ENCODE data around the gene OR10A6.

The OR10A6 gene

GRCh38 chr11:7931168-7931567 lies at the start of gene OR10A6:
Gene OR10A6 (minus strand): TSS chr11:7931268. CDS start chr11:7928662, 2,606 bp downstream.
- FAIRE-seq = no peak

- no peak for FAIRE-seq
Measured at GRCh38 chr11:7977232-7977917, 46.3 kb upstream of the OR10A6 start.

DNA sequence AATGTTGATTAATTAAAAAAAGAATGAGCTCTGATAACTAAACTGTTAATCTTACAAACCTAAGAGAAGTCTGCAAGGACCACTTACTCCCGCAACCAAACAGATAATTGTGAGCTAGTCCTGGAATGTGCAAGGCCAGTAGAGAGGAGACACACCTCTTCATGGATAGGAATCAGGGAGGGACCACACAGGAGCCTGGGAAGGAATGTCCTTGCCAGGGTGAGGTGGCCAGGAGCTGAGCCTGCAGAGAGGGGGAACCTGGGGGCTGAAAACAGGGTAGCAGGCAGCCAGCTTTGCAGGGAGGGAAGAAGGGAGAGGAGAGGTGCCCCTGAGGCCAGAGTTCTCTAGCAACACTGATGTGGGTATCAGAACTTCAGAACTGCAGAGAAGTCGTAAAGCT lies 43.6 kb upstream of the OR10A6 start:
- no peak for FAIRE-seq

DNA sequence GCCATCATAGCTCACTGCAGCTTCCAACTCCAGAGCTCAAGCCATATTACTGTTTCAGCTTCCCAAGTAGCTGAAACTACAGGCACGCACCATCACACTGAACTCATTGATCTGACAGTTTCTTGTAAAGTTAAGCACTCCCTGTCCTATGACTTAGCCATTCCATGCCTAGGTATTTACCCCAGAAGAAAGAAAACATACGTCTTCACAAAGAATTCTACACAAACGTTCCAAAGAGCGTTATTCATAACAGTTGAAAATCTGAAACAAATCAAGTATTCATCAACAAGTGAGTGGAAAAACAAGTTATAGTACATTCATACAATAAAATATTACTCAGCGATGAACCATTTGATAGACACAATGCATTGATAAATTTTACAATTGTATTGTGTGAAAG lies 41.9 kb upstream of the OR10A6 start:
- no peak for FAIRE-seq

GRCh38 chr11:7971846-7972245 lies 40.8 kb upstream of the OR10A6 start:
- no peak for FAIRE-seq

DNA sequence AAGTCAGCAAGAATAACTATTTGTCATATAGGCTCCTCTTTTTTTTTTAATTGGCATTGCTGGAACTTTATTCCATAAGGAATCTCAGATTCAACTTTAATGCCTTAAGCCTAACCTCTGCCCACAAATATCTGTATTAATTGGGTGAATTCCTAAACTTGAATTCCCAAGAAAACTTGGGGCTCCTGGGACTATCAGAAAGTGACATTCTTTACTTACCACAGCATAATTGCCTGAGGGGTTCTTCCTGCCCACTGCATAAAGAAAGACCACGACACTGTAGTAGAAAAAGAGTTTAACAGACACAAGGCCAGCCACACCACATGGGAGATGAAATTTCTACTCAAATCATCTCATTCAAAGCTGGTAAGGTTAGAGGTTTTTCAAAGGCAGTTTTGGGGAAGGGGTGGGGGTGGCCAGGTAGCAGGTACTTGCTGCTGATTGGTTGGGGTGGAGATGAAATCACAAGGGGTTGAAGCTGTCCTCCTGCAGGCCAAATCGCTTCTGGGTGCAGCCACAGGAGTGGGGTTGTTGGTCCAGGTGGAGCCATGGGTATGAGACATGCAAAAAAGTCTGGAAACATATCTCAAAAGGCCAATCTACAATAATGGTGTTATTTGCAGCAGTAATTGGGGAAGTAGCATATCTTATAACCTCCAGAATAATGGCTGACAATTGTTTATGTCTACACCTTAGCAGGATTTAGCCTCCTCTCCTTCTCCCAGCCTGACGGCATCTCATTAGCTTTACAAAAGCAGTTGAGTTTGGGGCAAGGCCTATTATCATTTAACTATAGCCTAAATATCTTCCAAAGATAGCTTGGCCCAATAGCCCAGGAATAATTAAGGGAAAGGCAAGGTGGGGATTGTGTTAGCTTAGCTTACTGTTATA lies 38.9 kb upstream of the OR10A6 start:
- no peak for FAIRE-seq

DNA sequence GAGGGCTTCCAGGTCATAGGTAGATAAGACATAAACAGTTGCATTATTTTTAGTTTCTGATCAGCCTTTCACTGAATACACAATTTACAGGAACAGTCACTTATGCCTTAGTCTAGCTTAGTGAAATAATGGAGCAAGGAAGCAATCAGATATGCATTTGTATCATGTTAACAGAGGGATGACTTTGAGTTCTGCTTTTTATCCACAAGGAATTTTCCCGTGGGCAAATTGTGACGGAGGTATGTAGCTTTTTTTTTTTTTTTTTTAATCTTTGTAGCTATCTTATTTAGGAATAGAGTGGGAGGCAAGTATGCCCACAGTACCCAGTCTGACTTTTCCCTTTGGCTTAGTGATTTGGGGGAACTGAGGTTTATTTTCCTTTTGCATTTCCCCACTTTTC lies 37.6 kb upstream of the OR10A6 start:
- FAIRE-seq = no peak

- FAIRE-seq = no peak
Measured at GRCh38 chr11:7967826-7968225, 36.8 kb upstream of the OR10A6 start.

DNA sequence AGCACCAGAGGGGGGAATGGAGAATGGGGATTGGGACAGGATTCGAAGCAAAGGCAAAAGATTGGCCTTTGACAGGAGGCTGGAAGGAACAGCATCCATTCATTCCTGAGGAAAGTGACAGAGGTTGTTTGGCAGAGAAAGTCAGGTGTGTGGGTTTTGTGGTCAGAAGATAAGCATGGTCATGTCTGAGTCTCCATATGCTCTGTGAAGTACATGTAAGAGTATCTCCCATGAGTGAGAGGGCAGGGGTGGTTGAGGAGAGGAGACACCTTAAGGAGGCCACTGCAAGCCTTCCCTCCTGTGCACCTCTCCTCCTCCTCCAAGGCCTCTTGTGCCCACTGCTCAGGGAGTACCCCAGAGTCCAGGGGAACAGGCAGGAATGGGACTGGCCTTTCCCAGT lies 36.0 kb upstream of the OR10A6 start:
- FAIRE-seq = no peak

GRCh38 chr11:7965386-7965785 lies 34.3 kb upstream of the OR10A6 start, which contains the start of gene NLRP10:
Gene NLRP10 (minus strand): TSS chr11:7965447. CDS start chr11:7963495, 1,952 bp downstream.
- FAIRE-seq = no peak

DNA sequence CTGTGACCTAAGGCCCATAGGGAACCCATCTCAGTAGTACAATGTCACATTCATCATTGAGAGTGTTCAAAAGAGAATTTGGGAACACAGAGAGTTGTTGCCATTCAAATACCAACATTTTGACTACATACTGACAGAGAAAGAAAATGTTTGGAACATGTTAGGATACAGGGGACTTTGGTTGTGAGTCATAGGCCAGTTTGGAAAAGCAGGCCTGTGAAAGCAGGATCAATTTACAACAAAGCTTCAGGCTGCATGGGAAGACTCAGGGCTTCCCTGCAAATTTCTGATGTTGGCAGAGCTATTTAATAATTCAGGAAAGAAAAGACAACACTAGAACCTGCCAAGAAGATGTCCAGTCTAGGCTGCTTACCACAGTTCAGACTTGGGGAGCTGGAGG lies 33.8 kb upstream of the OR10A6 start:
- no peak for FAIRE-seq

DNA sequence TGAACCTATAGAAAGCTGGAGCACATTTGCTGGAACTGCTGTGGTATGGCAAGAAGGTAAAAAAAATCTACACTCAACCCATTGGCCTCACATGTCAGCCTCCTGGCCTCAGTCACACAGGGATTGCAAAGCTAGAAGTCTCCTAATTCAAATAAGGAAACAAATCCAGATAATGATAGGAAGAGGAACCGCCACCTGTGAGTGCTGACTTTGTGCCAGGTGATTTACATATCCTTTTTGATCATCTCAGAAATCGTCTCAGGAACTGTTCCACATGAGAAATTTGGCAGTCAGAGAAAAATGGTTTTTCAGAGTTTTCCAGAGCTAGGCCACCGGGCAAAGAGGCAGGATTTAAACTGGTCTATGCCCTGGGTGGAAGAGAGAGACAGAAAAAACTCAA lies 33.2 kb upstream of the OR10A6 start:
- FAIRE-seq = no peak

GRCh38 chr11:7955191-7955590 lies 24.1 kb upstream of the OR10A6 start:
- FAIRE-seq = no peak

GRCh38 chr11:7949934-7950333 lies 18.9 kb upstream of the OR10A6 start:
- no peak for FAIRE-seq

DNA sequence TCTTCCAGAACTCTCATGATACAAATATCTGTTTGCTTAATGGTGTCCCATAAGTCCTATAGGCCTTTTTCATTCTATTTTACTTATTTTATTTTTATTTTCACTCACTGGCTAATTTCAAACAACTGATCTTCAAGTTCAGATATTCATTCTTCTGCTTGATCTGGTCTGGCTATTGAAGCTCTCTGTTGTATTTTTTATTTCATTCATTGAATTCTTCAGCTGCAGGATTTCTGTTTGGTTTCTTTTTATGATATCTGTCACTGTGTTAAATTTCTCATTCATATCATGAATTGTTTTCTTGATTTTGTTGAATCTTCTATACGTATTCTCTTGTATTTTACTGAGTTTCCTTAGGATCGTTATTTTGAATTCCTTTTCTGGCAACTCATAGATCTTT lies 13.1 kb upstream of the OR10A6 start:
- FAIRE-seq = no peak

GRCh38 chr11:7941608-7942007 lies 10.5 kb upstream of the OR10A6 start, which contains the start of gene OR10A3:
Gene OR10A3 (minus strand): TSS chr11:7941708. CDS start chr11:7939520, 2,188 bp downstream.
- no peak for FAIRE-seq

DNA sequence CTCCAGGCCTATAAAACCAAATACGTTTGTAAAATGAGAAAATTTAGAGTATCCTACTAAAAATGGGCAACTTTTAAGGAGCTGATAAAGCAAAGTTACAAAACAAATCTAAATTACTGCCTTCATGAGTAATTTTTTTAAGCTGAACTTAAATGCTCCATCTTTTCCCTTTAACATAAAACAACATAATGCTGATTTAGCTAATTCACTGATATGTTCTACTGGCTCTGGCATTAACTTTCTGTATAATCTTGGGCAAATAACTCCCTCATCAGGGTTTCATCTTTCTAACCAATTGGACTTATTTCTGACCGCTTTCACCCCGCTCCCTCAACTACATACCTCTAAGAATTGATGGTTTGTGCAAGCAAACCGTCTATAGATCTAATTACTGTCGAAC lies 10.1 kb upstream of the OR10A6 start:
- FAIRE-seq = no peak

DNA sequence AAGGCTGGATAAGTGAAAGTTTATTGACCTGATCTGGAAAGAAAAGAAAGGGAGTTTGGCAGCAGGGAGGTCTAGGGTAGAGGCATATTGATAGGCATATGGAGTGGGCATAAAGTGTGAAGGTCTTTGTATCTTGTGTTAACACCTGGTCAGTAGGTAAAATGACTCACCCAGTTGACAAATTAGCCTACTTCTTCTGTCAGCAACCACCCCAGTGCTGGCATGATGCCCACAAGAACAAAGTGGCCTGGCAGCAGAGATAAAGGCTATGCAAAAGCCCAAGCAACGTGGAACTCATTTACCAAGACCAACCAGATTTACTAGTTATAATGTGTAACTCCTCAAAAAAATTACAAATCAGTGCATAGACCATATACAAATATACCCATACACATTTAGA lies 5.5 kb upstream of the OR10A6 start:
- FAIRE-seq = no peak

GRCh38 chr11:7927635-7928034 lies 3.4 kb downstream of the OR10A6 start:
- FAIRE-seq = no peak

- no peak for FAIRE-seq
Measured at GRCh38 chr11:7924536-7924935, 6.5 kb downstream of the OR10A6 start.

DNA sequence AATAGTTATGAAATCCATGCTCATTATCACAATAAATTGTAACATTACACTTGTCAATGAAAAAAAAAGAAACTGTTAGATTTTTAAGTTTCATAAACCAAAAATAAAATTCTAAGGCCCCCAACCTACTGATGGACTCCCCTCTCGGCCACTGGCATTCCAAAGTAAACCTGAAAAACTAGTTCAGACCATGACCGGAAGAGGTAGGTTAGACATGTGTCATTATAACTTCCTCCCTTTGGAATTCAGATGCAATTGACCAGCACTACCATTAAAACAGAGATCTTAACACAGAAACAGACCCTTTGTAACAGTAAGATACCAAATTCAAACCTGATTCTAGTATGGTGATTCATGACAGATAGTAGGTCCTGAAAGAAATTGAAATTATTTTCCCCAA lies 12.9 kb downstream of the OR10A6 start:
- no peak for FAIRE-seq

DNA sequence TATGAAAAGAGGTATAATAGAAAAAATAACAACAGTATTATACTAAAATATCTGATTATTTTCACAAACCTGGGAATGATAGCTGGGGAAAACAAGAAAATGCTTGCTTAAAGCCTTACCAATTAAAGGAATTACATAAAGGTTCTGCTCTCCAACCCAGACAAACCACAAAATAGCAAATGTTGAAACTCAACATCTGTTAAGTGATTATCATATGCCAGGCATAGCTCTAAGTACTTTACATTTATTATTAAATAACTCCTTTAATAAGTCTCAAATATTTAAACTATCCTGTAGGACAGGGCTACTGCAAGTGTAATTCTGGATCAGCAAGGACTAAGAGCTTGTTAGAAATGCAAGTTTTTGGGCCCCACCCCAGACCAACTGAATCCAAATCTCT lies 20.1 kb downstream of the OR10A6 start:
- no peak for FAIRE-seq

GRCh38 chr11:7910286-7910788 lies 20.7 kb downstream of the OR10A6 start:
- no peak for FAIRE-seq
